OCI-LY7 (cell line): ENCODE data around the gene CDR2L. TPM values are rescaled to one million over a fixed set of nuclear protein-coding genes. Genes with fewer than 3 reads are reported as not detected.

Experiments
- Bru-seq: library from RNA; stranded (reverse); fragments of 400-500 nt; gene quantifications from one replicate; lab custom pipeline; 2021; lab: Mats Ljungman, UMichigan
- BruChase-seq, 2 experiments: library from RNA; stranded (reverse); fragments of 400-500 nt; gene quantifications; one replicate each; lab custom pipeline; 2021; lab: Mats Ljungman, UMichigan
- BruUV-seq: library from RNA; stranded (reverse); fragments of 400-500 nt; replicated peaks from 2 replicates; lab custom pipeline; 2021; lab: Mats Ljungman, UMichigan
- CTCF ChIA-PET: fragments of 300-600 bp; sonication (Branson Sonifier 250); formaldehyde crosslinking; loops from one replicate; lab custom pipeline; 2022; ENCODE audit warnings: antibody characterized with exemption; ENCODE audit not compliant: unreplicated experiment; lab: Charles Lee
- POLR2A ChIA-PET: fragments of 300-600 bp; sonication (Branson Sonifier 250); formaldehyde crosslinking; loops from one replicate; lab custom pipeline; 2022; ENCODE audit warnings: antibody characterized with exemption; lab: Charles Lee
- DNase-seq: peaks from one replicate; pipeline ENCODE4 v3.0.0-alpha.2; 2015; ENCODE audit warnings: low spot score
- H2AFZ ChIP-seq: fragments of 200-600 bp; sonication (generic), shearing (Covaris generic); 2 replicates; pipeline ENCODE4 v1.6.1; 2014; ENCODE audit warnings: mild to moderate bottlenecking, antibody characterized with exemption, low read length, moderate library complexity
- H3K27ac ChIP-seq: fragments of 200-600 bp; sonication (generic); 2 replicates; pipeline ENCODE4 v1.5.1; 2014; ENCODE audit warnings: mixed run types, low read depth, mild to moderate bottlenecking, moderate library complexity, low read length, inconsistent platforms; ENCODE audit not compliant: poor library complexity, severe bottlenecking
- H3K36me3 ChIP-seq: fragments of 200-600 bp; sonication (generic); 2 replicates; pipeline ENCODE4 v1.6.1; 2014; ENCODE audit warnings: mild to moderate bottlenecking, antibody characterized with exemption, low read length, moderate library complexity, mixed read lengths; ENCODE audit not compliant: insufficient read depth
- H3K4me1 ChIP-seq: fragments of 200-600 bp; sonication (generic); 2 replicates; pipeline ENCODE4 v1.5.1; 2014; ENCODE audit warnings: mild to moderate bottlenecking, low read length; ENCODE audit not compliant: insufficient read depth, poor library complexity, severe bottlenecking
- H3K4me2 ChIP-seq: fragments of 200-600 bp; sonication (generic); 2 replicates; pipeline ENCODE4 v1.6.1; 2014; ENCODE audit warnings: mild to moderate bottlenecking, low read length
- H3K4me3 ChIP-seq: fragments of 200-600 bp; sonication (generic); 2 replicates; pipeline ENCODE4 v1.5.1; 2014; ENCODE audit warnings: mild to moderate bottlenecking, low read depth, low read length; ENCODE audit not compliant: poor library complexity, severe bottlenecking
- H3K79me2 ChIP-seq: fragments of 200-600 bp; sonication (generic); 2 replicates; pipeline ENCODE4 v1.6.1; 2016; ENCODE audit warnings: low read depth, mild to moderate bottlenecking, low read length, moderate library complexity, mixed read lengths; ENCODE audit not compliant: insufficient read depth
- H3K9me2 ChIP-seq: fragments of 200-600 bp; sonication (generic); 2 replicates; pipeline ENCODE4 v1.6.1; 2016; ENCODE audit warnings: mild to moderate bottlenecking, low read length, mixed read lengths; ENCODE audit not compliant: insufficient read depth
- H3K9me3 ChIP-seq: fragments of 200-600 bp; sonication (generic); 2 replicates; pipeline ENCODE4 v1.6.1; 2014; ENCODE audit warnings: mild to moderate bottlenecking, mixed run types, low read length, mixed read lengths
- H4K20me1 ChIP-seq: fragments of 200-600 bp; sonication (generic); 2 replicates; pipeline ENCODE4 v1.6.1; 2014; ENCODE audit warnings: mild to moderate bottlenecking, antibody characterized with exemption, low read length, moderate library complexity, mixed read lengths; ENCODE audit not compliant: insufficient read depth
- EZH2phosphoT487 ChIP-seq: fragments of 200-600 bp; sonication (generic); IDR thresholded peaks from 2 replicates; pipeline ENCODE4 v1.6.1; 2018; ENCODE audit warnings: low read depth, borderline replicate concordance, mild to moderate bottlenecking, mixed run types, antibody characterized with exemption, low read length, moderate library complexity, mixed read lengths
- intact Hi-C: fragments of 100-400 bp; cut with micrococcal nuclease; formaldehyde crosslinking; loops from one replicate; pipeline ENCODE4 v1.10.0; 2022; ENCODE audit not compliant: unreplicated experiment
- long read RNA-seq: library from polyadenylated mRNA; stranded (forward); transcript quantifications from one replicate; pipeline ENCODE4 v2.0.0, GENCODE V29; 2022
- total RNA-seq, 2 experiments: library from RNA; depleted of rRNA in 1 of 2; stranded (reverse); fragments of >200 nt in 1 of 2; shearing (Covaris generic) in 1 of 2; gene quantifications; 2 replicates each; pipeline ENCODE4 v1.2.3, GENCODE V29; 2014 to 2022
- TF ChIP-seq, protein P1 (sequence below): fragments of 200-600 bp; sonication (generic); conservative IDR thresholded peaks from 2 replicates; pipeline ENCODE4 v1.5.1; 2014; ENCODE audit warnings: mild to moderate bottlenecking, antibody characterized with exemption, low read length, moderate library complexity, mixed read lengths

Gene CDR2L
- total RNA-seq (2014; rRNA removed; shearing (Covaris generic)) (0.10 and 0.79 TPM in 2 replicates), total RNA-seq (2022) (0.49 and 0.74 TPM in 2 replicates), Bru-seq, nascent RNA (percentile 7 among the genes with signal in this experiment), BruChase-seq, experiment 1, labeled RNA remaining after a 6-hour chase (percentile 17 among the genes with signal in this experiment), BruChase-seq, experiment 2, labeled RNA remaining after a 2-hour chase (percentile 19 among the genes with signal in this experiment)
- long read RNA-seq, partial matches to known transcripts = 0 of 1 reads
- long read RNA-seq, other reads (novel, unspliced or antisense) = 1 of 1 reads

DNA sequence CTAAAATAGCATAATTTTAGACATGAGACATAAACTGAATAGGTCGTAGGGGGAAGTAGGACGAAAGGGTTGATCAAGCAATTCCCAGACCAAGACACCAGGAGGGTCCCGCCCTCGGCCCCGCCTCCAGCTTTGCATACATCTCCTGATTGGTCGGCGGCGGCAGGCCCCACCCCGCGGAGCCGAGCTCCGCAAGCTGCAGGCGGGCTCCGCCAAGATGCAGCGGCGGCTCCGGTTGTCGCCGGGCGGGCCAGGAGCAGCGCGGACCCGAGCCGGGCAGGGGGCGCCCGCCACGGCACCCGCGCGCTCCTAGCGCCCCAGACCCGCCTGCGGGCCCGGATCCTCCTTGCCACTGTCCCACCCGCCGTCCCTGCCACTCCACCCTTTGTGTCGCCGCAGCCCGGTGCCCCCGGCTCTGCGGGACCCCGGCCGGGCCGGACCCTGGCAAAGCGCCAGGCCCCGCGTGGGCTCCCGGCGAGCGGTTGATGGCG is at the start of gene CDR2L:
Gene CDR2L, plus strand, starts transcription at position 215 of the 491 bp plus-strand sequence. CDS start 412 bp downstream, outside the sequence.
- ChIA-PET CTCF (interaction anchor here (0.6 to 1.1 kb wide), 2 partner anchors 23 to 27 kb away, joined by 4 to 5 read pairs; no protein-coding TSS in a partner anchor), POLR2A (interaction anchor here (0.8 to 2.0 kb wide), 5 partner anchors 9 to 54 kb away, joined by 3 to 9 read pairs (median 6); partner anchors contain the start of gene MRPL58)
- no peaks in the 10 kb centered on the region for H3K36me3 ChIP-seq
- H3K9me2 ChIP-seq = no peaks in the 10 kb centered on the region
- peak within 1 kb of the TSS; percentile 56 for H2AFZ ChIP-seq
- TF ChIP-seq, protein P1, sequence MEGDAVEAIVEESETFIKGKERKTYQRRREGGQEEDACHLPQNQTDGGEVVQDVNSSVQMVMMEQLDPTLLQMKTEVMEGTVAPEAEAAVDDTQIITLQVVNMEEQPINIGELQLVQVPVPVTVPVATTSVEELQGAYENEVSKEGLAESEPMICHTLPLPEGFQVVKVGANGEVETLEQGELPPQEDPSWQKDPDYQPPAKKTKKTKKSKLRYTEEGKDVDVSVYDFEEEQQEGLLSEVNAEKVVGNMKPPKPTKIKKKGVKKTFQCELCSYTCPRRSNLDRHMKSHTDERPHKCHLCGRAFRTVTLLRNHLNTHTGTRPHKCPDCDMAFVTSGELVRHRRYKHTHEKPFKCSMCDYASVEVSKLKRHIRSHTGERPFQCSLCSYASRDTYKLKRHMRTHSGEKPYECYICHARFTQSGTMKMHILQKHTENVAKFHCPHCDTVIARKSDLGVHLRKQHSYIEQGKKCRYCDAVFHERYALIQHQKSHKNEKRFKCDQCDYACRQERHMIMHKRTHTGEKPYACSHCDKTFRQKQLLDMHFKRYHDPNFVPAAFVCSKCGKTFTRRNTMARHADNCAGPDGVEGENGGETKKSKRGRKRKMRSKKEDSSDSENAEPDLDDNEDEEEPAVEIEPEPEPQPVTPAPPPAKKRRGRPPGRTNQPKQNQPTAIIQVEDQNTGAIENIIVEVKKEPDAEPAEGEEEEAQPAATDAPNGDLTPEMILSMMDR = peak; percentile 20
- no peak for TF ChIP-seq EZH2phosphoT487
- peak; percentile 96 for DNase-seq
- H3K79me2 ChIP-seq = no peaks in the 10 kb centered on the region
- no peaks in the 10 kb centered on the region for H4K20me1 ChIP-seq
- no peak within 1 kb of the TSS for H3K27ac ChIP-seq
- H3K4me3 ChIP-seq = peak within 1 kb of the TSS; percentile 67
- intact Hi-C loops = no loop called here
- no TSS peak for BruUV-seq
- H3K4me2 ChIP-seq = peak within 1 kb of the TSS; percentile 54
- no peaks in the 10 kb centered on the region for H3K9me3 ChIP-seq
- peaks cover 35% of the 10 kb centered on the region for H3K4me1 ChIP-seq

DNA sequence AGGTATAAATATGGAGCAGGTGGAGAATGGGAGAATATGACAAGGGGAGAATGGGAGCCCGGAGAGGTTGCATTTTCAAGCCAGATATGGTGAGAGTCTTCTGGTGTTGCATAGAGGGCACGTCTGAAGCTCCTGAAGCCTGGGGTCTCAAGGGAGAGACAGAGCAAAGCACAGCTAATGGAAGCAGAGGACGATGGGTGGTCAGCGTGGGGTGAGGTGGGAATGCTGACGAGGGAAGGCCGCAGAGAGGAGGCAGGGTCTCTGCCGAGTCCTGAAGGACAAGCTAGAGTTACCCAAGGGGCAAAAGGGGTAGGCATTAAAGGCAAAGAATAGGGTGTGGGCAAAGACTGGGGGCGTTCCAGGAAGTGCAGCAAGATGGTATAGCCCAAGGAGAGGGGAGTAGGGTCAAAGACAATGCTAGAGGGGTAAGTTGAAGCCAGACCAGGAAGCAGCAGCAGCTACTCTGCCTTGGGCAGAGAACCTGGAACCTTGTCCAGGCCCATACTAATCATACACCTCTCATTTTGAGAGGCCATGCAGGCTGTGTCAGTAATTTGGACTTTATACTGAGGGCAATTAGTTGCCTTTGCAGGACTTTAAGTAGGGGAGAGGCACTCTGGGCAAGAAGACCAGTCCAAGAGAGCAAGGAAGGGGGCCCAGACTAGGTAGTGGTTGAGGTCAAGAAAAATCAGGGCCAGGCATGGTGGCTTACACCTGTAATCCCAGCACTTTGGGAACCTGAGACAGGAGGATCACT is 49.1 kb upstream of the CDR2L start:
- ChIA-PET POLR2A (interaction anchor here (0.5 to 0.6 kb wide), 5 partner anchors 12 to 1044 kb away, joined by 3 to 5 read pairs (median 3); no protein-coding TSS in a partner anchor), CTCF (interaction anchor here (0.5 to 1.4 kb wide), 2 partner anchors 23 to 155 kb away, joined by 3 to 4 read pairs; no protein-coding TSS in a partner anchor)
- Histone ChIP-seq H4K20me1 (no peaks in the 10 kb centered on the region), H3K4me1 (peaks cover 5% of the 10 kb centered on the region), H2AFZ (no peak overlapping the region), H3K27ac (no peak overlapping the region), H3K79me2 (no peaks in the 10 kb centered on the region), H3K9me3 (no peaks in the 10 kb centered on the region), H3K4me3 (no peak overlapping the region), H3K4me2 (no peak overlapping the region), H3K36me3 (no peaks in the 10 kb centered on the region), H3K9me2 (no peaks in the 10 kb centered on the region)
- BruUV-seq = no TSS peak
- TF ChIP-seq, protein P1 = no peak
- no peak for TF ChIP-seq EZH2phosphoT487
- intact Hi-C loops = no loop called here
- DNase-seq = peak; percentile 15
